Fibroblast of the aortic adventitia (primary cell): ENCODE measurements around the gene CLPTM1. TPM values are rescaled to one million over a fixed set of nuclear protein-coding genes. Genes with fewer than 3 reads are reported as not detected.

Experiments used
- DNase-seq: peaks from one replicate; pipeline ENCODE4 v3.0.0-alpha.2; 2010; ENCODE audit warnings: low read depth
- H3K4me3 ChIP-seq: 2 replicates; pipeline ENCODE4 v1.5.1; 2011; ENCODE audit warnings: low read depth, mild to moderate bottlenecking, control low read depth, low read length, moderate library complexity
- CTCF ChIP-seq: IDR thresholded peaks from 2 replicates; pipeline ENCODE4 v1.5.1; 2011; ENCODE audit warnings: mild to moderate bottlenecking, low read length, control low read depth, inconsistent platforms; ENCODE audit not compliant: insufficient read depth
- total RNA-seq: library from RNA; depleted of rRNA; stranded (reverse); fragments of >200 nt; gene quantifications from 2 replicates; pipeline ENCODE4 v1.2.3, GENCODE V29; 2012; ENCODE audit warnings: low replicate concordance

The CLPTM1 gene
- total RNA-seq, 1 donor = 39.0 TPM

- DNase-seq = no peak
- H3K4me3 ChIP-seq = no peak overlapping the region
- no peak for TF ChIP-seq CTCF
These were observed 64.0 kb downstream of the CLPTM1 start for GRCh38 chr19:45019187-45019586.

- DNase-seq = no peak
- H3K4me3 ChIP-seq = no peak overlapping the region
- TF ChIP-seq CTCF = no peak
These were observed 64.9 kb downstream of the CLPTM1 start for GRCh38 chr19:45020071-45020470.

- DNase-seq = no peak
- TF ChIP-seq CTCF = no peak
- no peak overlapping the region for H3K4me3 ChIP-seq
These were observed 66.8 kb downstream of the CLPTM1 start for GRCh38 chr19:45021971-45022370.

- DNase-seq = no peak
- no peak overlapping the region for H3K4me3 ChIP-seq
- no peak for TF ChIP-seq CTCF
These were observed 67.9 kb downstream of the CLPTM1 start for GRCh38 chr19:45023048-45023447.

- no peak for TF ChIP-seq CTCF
- DNase-seq = no peak
- no peak overlapping the region for H3K4me3 ChIP-seq
These were observed 70.1 kb downstream of the CLPTM1 start for GRCh38 chr19:45025264-45025663.

- H3K4me3 ChIP-seq = no peak overlapping the region
- no peak for TF ChIP-seq CTCF
- DNase-seq = no peak
These were observed 72.2 kb downstream of the CLPTM1 start for GRCh38 chr19:45027371-45027770.

- no peak for TF ChIP-seq CTCF
- H3K4me3 ChIP-seq = no peak overlapping the region
These were observed 75.6 kb downstream of the CLPTM1 start for GRCh38 chr19:45030825-45031224.

More at GRCh38 chr19:45030825-45031224, 75.6 kb downstream of the CLPTM1 start:
- no peak for DNase-seq
